CD4-positive, alpha-beta T cell treated with Interleukin-21 for 1 hour (primary cell): Measurements from ENCODE around the gene RFPL2.
A peak's percentile ranks its signal among the peaks of the same experiment; 100 is the strongest.
"Not testable (repeated sequence)": the region's sequence is repeated elsewhere in the genome, so short reads cannot be mapped to it uniquely, and the experiment has no call there.

Source experiments
- DNase-seq: peaks from one replicate; pipeline ENCODE4 v3.0.0-alpha.2; 2020

The RFPL2 gene

DNA sequence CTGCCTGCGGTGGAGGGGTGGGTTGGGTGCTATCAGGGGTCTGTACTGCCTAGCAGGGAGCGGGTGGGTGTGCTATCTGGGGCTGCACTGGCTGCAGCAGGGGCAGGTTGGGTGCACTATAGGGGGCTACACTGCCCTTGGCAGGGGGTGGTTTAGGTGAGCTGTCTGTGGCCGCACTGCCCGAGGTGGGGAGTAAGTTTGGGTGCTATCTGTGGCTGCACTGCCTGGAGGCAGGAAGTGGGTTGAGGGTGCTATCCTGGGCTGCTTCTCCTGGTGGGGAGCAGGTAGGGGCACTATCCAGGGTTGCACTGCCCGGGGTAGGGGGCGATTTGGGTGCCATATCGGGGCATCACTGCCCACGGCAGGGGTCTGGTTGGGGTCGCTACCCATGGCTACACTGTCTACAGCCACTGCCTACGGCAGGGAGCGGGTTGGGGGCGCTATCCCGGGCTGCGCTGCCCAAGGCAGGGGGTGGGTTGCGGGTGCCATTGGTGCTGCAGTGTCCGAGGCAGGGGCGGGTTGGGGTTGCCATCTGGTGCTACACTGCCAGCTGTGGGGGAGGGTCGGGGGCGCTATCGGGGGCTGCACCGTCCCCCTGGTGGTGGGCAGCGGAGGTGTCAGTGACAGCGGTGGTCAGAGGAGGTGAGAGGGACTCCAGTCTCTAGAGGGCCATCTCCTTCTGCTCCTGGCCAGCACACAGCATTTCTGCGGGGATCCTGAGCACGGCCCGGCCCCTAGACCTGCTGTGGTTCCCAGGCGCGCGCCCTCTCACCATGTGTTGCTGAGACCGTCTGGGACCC lies 1.3 kb upstream of the RFPL2 start:
- DNase-seq, result no peak

DNA sequence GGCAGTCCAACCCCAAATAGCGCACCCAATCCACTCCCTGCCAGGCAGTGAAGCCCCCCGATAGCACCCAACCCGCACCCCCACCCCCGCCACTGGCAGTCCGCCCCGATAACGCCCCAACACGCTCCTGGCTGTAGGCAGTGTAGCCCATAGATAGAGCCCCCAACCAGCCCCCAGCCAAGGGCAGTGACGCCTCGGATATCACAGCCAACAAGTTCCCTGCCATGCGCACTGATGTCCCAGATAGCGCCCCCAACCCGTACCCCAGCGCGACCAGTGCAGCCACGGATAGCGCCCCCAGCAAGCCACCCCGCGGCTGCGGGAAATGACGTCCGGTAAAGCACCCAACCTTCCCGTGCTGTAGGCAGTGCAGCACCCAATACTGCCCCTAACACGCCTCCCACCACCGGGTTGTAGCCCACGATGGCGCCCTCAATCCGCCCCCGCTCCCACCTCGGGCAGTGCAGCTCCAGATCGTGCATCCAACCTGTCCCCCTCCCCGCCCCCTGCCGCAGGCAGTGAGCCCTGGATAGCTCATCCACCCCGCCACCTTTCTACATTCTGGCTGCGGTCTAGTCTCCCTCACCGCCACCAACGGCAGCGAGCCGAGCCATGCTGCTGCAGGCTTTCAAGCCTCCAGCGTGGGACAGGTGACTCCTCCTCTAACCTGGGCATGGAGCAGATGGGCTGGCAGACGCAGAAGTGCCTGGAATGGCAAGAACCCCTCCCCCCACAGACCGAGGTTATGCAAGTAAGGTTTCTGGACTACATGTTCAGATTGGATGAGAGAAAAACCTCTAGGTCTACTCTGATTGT lies 625 bp downstream of the RFPL2 start:
- DNase-seq, result peak; percentile 51

- no peak for DNase-seq
These were observed 1.5 kb downstream of the RFPL2 start for GRCh38 chr22:32203181-32204039.

DNA sequence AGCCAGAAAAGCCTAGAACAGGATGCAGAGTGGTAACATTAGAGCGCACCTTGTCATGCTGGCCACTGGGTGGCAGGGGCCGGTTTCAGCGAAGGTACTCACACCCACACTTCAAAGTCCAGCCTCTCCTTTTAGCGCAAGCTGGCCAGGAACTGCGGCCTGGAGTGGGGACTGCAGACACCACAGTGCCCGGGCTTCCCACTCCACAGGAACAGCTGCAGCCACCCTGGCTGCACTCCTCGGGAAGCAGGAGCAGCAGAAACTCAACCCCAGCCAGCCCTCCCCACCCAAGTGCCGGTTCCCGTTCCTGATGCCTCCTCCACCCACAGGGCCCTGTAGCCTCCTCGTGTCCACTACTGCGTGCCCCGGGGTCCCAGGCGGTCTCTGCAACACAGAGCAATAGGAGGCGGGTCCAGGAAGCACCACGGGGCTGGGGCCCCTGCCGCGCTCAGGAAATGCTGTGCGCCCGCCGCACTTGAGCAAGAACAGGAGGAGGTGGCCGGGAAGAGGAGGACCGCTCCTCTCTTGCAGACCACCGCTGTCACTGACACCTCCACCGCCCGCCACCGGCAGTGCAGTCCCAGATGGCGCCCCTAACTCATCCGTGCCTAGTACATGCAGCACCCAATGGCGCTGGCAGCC lies 2.2 kb downstream of the RFPL2 start:
- DNase-seq, result peak; percentile 42

- no peak for DNase-seq
These were observed 2.7 kb downstream of the RFPL2 start for GRCh38 chr22:32202161-32202538.

DNA sequence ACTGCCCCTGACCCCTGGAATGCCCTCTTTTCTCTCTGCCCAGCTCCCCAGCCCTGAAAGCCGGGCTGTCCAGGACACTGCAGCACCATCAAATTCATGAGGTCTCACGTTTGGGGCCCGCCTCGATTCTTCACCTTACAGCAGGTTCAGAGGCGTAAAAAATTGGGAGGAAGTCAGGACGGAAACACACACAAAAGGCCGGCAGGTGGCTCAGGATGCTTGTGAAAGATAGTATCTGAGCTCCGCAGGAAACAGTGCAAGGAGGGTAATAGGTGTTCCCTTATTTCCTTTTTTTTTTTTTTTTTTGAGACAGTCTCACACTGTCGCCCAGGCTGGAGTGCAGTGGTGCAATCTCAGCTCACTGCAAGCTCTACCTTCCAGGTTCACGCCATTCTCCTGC lies 4.1 kb downstream of the RFPL2 start:
- DNase-seq, result peak; percentile 48

DNA sequence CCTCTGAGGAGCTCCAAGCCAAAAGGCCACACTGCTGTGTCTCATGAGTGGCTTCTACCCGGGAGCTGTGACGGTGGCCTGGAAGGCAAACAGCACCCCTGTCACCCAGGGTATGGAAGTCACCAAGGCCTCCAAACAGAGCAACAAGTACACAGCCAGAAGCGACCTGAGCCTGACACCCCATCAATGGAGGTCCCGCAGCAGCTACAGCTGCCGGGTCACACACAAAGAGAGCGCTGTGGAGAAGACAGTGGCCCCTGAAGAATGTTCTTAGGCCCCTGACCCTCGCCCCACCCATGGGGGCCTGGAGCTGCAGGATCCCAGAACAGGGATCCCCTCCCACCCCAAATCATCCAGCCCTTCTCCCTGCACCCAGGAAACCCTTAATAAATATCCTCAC lies 4.9 kb downstream of the RFPL2 start:
- no peak for DNase-seq

- DNase-seq, result no peak
These were observed 5.5 kb downstream of the RFPL2 start for GRCh38 chr22:32199341-32199740.

DNA sequence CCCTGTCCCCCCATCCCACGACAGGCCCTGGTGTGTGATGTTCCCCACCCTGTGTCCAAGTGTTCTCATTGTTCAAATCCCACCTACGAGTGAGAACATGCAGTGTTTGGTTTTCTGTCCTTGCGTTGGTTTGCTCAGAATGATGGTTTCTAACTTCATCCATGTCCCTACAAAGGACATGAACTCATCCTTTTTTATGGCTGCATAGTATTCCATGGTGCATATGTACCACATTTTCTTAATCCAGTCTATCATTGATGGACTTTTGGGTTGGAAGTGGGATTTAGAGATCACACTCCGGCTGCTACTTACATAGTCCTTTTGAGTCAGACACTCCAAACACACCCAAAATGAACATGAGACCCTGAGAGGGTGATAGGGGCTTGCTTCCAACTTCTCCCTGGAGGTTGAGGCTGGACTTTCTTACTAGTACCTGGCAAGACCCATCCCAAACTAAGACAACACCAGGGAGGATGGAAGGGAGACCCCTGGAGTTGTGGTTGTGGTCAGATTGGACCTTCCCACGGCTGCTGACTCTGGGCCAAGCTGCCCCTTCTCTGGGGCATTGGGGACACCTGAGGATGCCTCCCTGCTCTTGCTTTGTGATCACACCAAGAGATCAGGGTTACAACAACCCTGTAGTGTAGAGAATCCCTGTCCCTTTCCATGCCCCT lies 7.2 kb downstream of the RFPL2 start:
- not testable (repeated sequence) for DNase-seq

DNA sequence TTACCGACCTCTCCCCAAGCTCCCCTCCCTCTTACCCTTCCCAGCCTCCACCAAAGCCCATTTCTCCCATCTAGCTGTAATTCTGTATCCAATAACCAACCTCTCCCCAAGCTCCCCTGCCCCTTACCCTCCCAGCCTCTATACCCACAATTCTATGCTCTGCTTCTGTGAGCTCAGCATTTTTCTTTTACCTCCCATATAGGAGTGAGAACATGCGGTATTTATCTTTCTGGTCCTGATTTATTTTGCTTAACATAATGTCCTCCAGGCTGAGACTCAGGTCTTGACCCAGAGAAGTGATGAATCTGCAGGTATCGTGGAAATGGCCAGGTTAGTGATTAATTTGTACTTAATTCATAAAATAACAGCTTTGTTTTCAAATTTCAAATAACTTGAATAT lies 9.0 kb downstream of the RFPL2 start:
- DNase-seq, result not testable (repeated sequence)

GRCh38 chr22:32193346-32193745 lies 11.5 kb downstream of the RFPL2 start:
- not testable (repeated sequence) for DNase-seq

DNA sequence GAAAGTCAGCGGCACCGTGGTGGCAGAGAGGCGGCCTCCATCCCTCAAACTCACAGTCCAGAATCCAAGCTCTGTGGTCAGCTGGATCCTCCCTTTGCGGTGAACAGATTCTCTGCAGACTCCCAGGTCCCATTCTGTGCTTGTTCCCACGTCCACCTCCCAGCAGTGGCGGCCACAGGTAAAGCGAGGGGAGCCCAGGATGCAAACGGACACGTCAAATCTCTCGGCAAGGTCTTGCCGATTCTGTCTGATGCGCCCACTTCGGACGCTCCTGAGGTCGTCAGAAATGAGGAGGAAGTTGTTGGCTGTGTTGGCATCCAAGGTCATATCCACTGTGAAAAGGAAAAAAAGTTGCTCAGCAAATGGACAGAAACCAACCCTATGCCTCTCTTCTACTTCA lies 13.9 kb downstream of the RFPL2 start:
- DNase-seq, result not testable (repeated sequence)

DNA sequence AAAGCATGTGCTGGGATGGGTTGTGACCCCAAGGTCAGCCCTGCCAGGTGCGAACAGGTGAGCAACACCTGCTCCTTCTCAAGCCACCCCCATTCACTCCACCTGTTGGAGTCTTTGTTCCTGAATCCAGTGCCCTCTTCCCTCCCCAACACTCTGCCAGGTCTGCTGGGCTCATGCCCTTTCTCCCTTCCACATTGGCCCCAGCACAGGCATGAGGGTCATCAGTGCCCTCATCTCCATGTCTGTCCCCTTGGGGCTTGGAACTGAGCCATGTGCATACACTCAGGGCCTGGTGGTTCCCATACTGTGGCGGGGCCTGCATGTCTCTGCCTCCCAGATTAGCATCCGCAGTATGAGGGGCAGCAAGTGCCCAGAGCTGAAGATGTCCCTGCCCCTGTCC lies 19.1 kb downstream of the RFPL2 start:
- no peak for DNase-seq

DNA sequence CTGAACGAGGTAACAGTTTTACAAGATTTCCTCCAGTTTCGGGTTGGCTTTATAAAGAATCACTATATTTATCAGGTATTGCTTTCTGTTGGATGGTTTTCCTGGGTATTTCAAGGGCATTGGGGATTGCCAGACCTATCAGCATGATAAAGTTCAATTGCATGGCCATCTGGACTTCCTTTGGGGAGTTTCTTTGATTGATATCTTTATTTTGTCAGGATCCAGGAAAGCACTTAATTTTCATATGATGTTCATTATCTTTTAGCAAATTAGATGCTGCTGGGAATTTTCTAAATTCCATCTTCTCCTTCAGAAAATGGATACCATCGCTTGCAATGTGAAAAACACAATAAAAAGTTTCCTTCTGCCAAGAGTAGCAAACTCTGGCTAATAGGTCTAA lies 21.2 kb downstream of the RFPL2 start:
- DNase-seq, result no peak

DNA sequence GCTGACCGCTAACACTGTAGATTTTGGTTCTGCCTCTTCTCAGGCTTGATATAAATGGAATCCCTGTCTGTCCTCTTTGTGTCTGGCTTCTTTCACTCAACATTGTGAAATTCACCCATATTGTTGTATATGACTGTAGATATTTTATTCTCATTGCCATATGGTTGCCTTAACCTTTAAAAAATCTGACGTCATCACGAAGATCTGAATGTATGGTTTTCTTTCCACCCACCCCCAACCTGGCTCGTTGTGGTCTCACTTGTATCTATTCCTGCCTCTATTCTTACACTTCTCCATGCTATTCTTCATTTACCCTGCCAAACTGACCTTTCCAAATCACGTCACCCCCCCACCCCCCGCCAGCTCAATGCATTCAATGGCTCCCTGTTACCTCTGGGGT lies 23.8 kb downstream of the RFPL2 start:
- DNase-seq, result no peak

DNA sequence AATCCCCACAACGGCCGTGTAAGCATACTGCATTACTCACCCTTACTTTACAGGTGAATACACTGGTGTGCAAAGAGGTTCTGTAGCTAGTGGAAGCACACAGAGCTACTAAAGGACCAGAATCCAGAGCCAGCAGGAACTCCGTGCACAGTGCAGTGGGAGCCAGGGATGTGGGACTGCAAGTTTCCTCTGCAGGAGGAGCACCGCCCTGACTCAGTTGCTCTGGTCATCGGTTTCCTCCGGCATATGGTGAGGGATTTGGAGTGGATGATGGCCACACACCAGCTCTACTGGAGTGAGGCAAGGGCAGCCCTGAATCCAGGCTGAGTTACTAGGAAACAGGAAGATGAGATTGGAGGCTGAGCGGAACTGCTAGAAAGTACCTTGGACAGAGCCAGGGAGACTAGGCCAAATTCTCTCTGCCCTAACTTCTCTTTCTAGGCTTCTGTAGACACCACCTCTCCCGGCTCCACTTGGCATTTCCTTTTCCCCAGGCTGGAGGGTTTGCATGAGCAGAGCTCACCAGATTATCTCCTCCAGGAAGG lies 27.6 kb downstream of the RFPL2 start:
- DNase-seq, result no peak

DNA sequence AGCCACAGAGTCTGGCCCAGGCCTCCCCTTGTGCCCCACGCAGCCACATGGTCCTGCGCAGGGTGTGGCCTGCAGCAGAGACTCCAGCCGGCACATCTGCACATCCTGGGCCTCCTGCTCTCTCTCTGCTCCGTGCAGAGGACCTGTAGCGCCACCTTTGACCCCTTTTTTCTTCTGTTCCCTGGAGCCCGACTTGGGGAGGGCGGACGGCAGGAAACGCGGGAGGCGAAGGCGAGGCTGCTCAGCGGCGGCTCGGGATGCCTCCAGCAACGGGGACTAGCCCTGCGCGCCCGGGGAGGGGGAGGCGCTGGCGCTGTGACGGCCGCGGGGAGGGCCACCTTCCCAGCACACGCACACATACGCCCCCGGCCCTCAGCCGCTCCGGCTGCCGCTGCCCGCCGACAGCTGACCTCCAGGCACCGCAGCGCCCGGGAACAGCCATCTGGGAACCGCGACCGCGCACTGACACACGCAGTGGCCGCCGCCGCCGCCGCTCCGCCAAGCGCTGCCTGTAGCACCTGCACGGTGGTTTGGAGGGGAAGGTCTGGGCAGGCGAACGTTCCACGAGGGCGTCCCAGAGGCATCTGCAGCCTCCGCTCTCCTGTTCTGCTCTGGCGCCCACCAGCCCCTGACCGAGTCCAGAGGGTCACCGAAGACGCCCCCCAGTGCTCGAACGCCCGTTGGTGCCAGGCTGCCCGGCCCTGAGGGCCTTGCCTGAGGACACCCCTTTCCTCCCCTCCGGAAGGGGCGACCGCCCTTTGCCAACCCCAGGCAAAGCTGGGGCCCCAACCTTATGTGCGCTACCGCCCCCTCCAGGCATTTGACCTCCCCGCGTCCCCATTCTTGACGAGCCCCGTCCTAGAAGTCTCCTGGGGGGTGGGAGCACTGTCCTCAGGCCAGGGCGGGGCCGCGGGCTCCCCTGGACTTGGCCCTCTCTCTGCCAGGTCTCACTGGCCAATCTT lies 28.9 kb downstream of the RFPL2 start:
- DNase-seq, result no peak

DNA sequence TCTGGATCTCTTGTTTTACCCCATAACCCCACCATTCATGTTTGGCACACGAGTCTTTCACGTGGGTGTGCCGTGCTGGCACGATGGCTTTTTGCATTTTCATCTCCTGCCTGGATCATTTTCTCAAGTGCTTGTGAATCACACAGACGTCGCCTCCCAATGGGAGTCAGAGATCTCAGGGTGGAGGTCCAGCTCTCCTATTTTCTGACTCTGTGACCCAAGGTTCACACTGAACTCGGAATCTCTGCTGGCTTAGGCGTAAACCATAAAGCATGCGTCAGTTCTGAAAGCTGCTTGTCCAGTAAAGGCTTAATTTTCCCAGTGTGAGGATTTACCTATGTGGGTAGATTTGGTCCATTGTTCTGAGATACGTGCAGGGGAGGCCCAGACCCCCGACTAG lies 29.8 kb downstream of the RFPL2 start:
- no peak for DNase-seq

GRCh38 chr22:32165681-32166080 lies 39.2 kb downstream of the RFPL2 start:
- DNase-seq, result no peak

DNA sequence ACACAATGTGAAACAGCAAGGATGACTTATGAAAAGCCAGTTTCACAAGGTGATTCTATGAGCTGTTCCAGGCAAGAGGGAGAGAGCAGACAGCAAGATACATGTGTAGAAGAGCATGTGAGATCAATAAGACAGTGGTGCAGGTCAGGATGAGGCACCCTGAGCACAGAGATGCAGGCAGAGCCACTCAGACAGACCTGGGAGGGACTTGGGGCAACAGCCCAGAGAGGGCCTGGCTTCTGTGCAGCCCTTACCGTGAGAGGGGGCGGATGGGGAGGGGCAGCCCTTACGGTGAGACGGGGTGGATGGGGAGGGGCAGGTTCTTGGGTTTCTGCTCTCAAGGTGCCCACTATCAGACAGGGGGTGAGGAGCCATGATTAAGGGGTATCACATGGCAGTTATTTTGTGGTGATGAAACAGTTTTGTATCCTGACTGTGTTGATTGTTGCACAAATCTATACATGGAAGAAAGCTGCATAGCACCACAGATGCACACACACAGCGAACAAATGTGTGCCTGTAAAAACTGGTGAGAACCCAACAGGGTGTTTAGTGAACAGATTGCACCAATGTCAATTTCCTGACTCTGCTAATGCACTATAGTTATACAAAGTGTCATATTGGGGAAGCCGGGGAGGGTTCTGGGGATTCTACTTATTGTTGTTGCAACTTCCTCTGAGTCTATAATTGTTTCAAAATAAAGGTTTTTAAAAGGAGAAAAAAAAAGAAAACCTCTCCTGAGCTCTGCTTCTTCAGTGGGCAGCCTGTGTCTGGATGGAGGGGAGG lies 40.6 kb downstream of the RFPL2 start:
- no peak for DNase-seq
